Heart left ventricle (tissue), 13 donors: ENCODE measurements around the gene ITGA2.

Experiments used
- CTCF ChIP-seq, 12 donors: fragments of 200-600 bp; sonication (generic) in 4 of 12; IDR thresholded peaks; one replicate each; pipeline versions ENCODE4 v1.5.0 to v1.8.0; 2018 to 2022; ENCODE audit warnings: antibody characterized with exemption in 12 of 12, mild to moderate bottlenecking in 5 of 12
- POLR2A ChIP-seq, 2 donors: fragments of 450-650 bp; IDR thresholded peaks; one replicate each; pipeline ENCODE4 v1.6.1; 2017; ENCODE audit warnings: antibody characterized with exemption in 2 of 2, mild to moderate bottlenecking in 2 of 2, moderate library complexity in 2 of 2
- donor health status: ischemic (EF 13 %, LVEDD 7.1; RV severe dilation, severe dysfunction).
- donor health status: DM: no; HTN: yes; CAD: no.
- donor health status: DM: no; HTN: no; CAD: no.
- donor health status: ischemic (EF 25% LVEDD 6.9; RV normal size, moderate dysfunction).
- donor health status: ischemic (EF 25% LVEDD 5.7; RV mildly dilated, moderate dysfunction).
- donor health status: ischemic (EF 35%, LVEDD 5.7; RV mildly dilated, moderate dysfunction).
- donor health status: nonischemic (EF 11% LVEDD 7.7; RV severe dilation, severe dysfunction).
- donor health status: DM: yes; HTN: yes; CAD: no.
- donor health status: PGD.
- donor health status: ischemic (EF 29% LVEDD 5.4; RV normal size, mild dysfunction).
- donor health status: nonischemic (EF 23%, LVEDD 6.1; RV moderate dilation, normal function).

- no peak for TF ChIP-seq POLR2A (IDR thresholded peaks at IDR 0.05)
- TF ChIP-seq CTCF (IDR thresholded peaks at IDR 0.05) = no peak
Measured at GRCh38 chr5:53030893-53031292, 41.7 kb downstream of the ITGA2 start.
